Measurements from ENCODE around the gene OR6Q1.

DNA sequence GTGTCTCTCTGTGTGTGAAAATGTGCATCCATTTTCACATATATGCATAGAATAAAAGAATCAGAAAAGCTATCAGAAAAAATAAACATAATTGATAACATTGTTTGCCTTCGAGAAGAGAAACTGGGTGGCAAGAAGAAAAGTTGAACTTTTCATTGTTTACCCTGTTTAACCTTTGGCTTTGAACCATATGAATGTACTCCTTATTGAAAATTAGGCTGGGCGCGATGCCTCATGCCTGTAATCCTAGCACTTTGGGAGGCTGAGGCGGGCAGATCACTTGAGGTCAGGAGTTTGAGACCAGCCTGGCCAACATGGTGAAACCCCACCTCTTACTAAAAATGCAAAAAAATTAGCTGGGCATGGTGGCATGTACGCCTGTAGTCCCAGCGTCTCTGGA lies 19.0 kb upstream of the OR6Q1 start:
- TF ChIP-seq, protein P1, sequence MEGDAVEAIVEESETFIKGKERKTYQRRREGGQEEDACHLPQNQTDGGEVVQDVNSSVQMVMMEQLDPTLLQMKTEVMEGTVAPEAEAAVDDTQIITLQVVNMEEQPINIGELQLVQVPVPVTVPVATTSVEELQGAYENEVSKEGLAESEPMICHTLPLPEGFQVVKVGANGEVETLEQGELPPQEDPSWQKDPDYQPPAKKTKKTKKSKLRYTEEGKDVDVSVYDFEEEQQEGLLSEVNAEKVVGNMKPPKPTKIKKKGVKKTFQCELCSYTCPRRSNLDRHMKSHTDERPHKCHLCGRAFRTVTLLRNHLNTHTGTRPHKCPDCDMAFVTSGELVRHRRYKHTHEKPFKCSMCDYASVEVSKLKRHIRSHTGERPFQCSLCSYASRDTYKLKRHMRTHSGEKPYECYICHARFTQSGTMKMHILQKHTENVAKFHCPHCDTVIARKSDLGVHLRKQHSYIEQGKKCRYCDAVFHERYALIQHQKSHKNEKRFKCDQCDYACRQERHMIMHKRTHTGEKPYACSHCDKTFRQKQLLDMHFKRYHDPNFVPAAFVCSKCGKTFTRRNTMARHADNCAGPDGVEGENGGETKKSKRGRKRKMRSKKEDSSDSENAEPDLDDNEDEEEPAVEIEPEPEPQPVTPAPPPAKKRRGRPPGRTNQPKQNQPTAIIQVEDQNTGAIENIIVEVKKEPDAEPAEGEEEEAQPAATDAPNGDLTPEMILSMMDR (CRISPR knock-in tag; IDR thresholded peaks at IDR 0.05): no peak
- TF ChIP-seq FOXJ3 (CRISPR knock-in tag; IDR thresholded peaks at IDR 0.05; ENCODE audit: borderline replicate concordance) (peak; percentile 28; the same call in 1 of the 2 replicates), TAF1 (CRISPR knock-in tag; IDR thresholded peaks at IDR 0.05) (no peak), ESRRA (CRISPR knock-in tag; IDR thresholded peaks at IDR 0.05; ENCODE audit: low read depth) (no peak), POLR2A (IDR thresholded peaks at IDR 0.05; ENCODE audit: insufficient read depth in 1 of 2, low read depth in 2 of 2, low read length in 2 of 2) (no peak), ZNF121 (CRISPR knock-in tag; IDR thresholded peaks at IDR 0.05) (no peak), TCF7L2 (IDR thresholded peaks at IDR 0.05; ENCODE audit: low read depth, low read length) (no peak), HOXA7 (CRISPR knock-in tag; IDR thresholded peaks at IDR 0.05) (no peak), GTF2F1 (IDR thresholded peaks at IDR 0.05; ENCODE audit: low read length) (no peak)
- TF ChIP-seq, protein P2, sequence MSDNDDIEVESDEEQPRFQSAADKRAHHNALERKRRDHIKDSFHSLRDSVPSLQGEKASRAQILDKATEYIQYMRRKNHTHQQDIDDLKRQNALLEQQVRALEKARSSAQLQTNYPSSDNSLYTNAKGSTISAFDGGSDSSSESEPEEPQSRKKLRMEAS (IDR thresholded peaks at IDR 0.05): no peak
